Vagina (tissue), 2 donors: Measurements from ENCODE around the gene RASSF10. TPM values are rescaled to one million over a fixed set of nuclear protein-coding genes. Genes with fewer than 3 reads are reported as not detected.
A peak's percentile ranks its signal among the peaks of the same experiment; 100 is the strongest.

Experiments
- DNase-seq, 2 donors: peaks; one replicate each; pipeline ENCODE4 v3.0.0-alpha.2; 2017; ENCODE audit errors: extremely low spot score in 2 of 2
- H3K27ac ChIP-seq: fragments of 200-600 bp; sonication (generic); one replicate; pipeline ENCODE4 v1.5.1; 2019
- H3K27me3 ChIP-seq: fragments of 200-600 bp; sonication (generic); one replicate; pipeline ENCODE4 v1.5.1; 2019
- H3K36me3 ChIP-seq, 2 donors: fragments of 200-600 bp; sonication (generic); one replicate each; pipeline ENCODE4 v1.5.1; 2017 to 2019
- H3K4me1 ChIP-seq: fragments of 200-600 bp; sonication (generic); one replicate; pipeline ENCODE4 v1.5.1; 2019
- H3K4me3 ChIP-seq, 2 donors: fragments of 200-600 bp; sonication (generic); 1 replicate in 1 of 2; 2 replicates in 1 of 2; pipeline ENCODE4 v1.5.1; 2016 to 2019
- H3K9me3 ChIP-seq: fragments of 200-600 bp; sonication (generic); one replicate; pipeline ENCODE4 v1.5.1; 2019
- POLR2A ChIP-seq, 2 donors: fragments of 450-650 bp; IDR thresholded peaks; one replicate each; pipeline ENCODE4 v1.6.1; 2017; ENCODE audit warnings: antibody characterized with exemption in 2 of 2, mild to moderate bottlenecking in 2 of 2, moderate library complexity in 2 of 2
- POLR2AphosphoS5 ChIP-seq, 2 donors: sonication (generic); formaldehyde crosslinking; IDR thresholded peaks; one replicate each; pipeline ENCODE4 v1.9.0; 2017; ENCODE audit warnings: antibody characterized with exemption in 2 of 2, mild to moderate bottlenecking in 2 of 2, low read depth in 1 of 2; ENCODE audit not compliant: insufficient read depth in 1 of 2
- intact Hi-C: fragments of 100-400 bp; cut with DNase I; formaldehyde crosslinking; loops from one replicate; pipeline ENCODE4 v1.15.1; 2023
- total RNA-seq: library from RNA; depleted of rRNA; stranded (reverse); fragments of >200 nt; gene quantifications from one replicate; pipeline ENCODE4 v1.2.3, GENCODE V29; 2016
- TF ChIP-seq, protein P1 (sequence below), 3 experiments: fragments of 450-650 bp in 2 of 3; fragments of 200-600 bp in 1 of 3; sonication (generic) in 1 of 3; IDR thresholded peaks; one replicate each; pipeline ENCODE4 v1.5.1; 2017 to 2019; ENCODE audit warnings: antibody characterized with exemption in 3 of 3, mild to moderate bottlenecking in 2 of 3, moderate library complexity in 2 of 3

The RASSF10 gene
- total RNA-seq, 1 donor from 2014 or later: 3.7 TPM

DNA sequence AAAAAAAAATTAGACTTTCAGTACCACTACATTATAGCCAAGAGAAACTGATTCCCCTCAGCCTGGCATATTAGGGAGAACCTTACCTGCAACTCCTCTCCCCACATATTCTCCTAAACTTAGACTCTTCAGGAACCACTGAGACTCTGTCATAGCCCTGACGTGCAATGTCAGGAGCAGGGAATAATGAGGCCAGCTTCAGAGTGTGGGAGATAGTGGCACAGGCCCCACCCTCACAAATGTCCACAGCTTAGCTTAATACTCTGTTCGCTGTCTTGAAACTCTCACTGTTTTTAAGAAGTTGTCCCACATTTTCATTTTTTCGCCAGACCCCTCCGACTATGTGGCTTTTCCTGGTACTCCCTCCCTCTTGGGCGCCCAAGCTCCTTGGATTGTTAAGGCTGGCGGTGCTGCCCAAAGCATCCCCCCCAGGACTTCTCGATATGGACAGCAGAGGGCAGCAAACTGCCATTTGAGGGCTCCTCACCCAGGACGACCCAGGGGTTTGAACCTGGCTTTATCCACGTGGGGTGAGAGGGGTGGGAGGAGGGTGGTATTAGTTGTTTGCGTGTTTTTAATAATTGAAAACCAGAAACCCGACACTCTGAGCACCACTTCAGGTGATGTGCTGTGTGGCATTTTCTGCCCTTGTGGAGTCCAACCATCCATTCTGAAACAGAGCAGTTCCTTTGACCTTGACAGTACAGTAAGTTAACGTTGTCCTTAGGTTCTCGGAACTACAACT lies 45.2 kb upstream of the RASSF10 start:
- no peak for DNase-seq
- H3K4me1 ChIP-seq: no peaks in the 10 kb centered on the region
- TF ChIP-seq POLR2AphosphoS5 (IDR thresholded peaks at IDR 0.05; ENCODE audit: insufficient read depth in 1 of 2, low read depth in 1 of 2) (no peak), POLR2A (IDR thresholded peaks at IDR 0.05) (no peak)
- TF ChIP-seq, protein P1, sequence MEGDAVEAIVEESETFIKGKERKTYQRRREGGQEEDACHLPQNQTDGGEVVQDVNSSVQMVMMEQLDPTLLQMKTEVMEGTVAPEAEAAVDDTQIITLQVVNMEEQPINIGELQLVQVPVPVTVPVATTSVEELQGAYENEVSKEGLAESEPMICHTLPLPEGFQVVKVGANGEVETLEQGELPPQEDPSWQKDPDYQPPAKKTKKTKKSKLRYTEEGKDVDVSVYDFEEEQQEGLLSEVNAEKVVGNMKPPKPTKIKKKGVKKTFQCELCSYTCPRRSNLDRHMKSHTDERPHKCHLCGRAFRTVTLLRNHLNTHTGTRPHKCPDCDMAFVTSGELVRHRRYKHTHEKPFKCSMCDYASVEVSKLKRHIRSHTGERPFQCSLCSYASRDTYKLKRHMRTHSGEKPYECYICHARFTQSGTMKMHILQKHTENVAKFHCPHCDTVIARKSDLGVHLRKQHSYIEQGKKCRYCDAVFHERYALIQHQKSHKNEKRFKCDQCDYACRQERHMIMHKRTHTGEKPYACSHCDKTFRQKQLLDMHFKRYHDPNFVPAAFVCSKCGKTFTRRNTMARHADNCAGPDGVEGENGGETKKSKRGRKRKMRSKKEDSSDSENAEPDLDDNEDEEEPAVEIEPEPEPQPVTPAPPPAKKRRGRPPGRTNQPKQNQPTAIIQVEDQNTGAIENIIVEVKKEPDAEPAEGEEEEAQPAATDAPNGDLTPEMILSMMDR (IDR thresholded peaks at IDR 0.05): peak; percentile 62 to 90 (median 76)
- no peaks in the 10 kb centered on the region for H3K9me3 ChIP-seq
- H3K36me3 ChIP-seq: no peaks in the 10 kb centered on the region
- H3K27me3 ChIP-seq: no peaks in the 10 kb centered on the region
- no peak overlapping the region for H3K27ac ChIP-seq
- intact Hi-C loops: loop anchor here (10.0 kb wide), 1 partner anchor 381 kb away; no protein-coding TSS in a partner anchor
- H3K4me3 ChIP-seq: no peak overlapping the region

DNA sequence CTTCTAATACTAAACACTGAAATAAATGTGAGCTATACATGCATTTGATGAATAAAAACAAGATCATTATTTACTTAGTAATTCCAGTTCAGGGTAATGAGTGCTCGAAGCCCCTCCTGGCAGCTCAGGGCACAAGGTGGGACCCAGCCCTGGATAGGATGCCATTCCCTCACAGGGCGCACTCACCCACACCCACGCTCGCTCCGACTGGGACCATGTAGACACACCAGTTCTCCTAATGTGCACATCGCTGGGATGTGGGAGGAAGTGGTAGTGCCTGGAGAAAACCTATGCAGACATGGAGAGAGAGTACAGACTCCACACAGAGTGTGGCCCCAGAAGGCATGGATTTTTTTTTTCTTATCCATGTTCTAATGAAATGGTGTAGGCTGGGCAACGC lies 44.5 kb upstream of the RASSF10 start:
- Histone ChIP-seq H3K4me3 (no peak overlapping the region), H3K9me3 (no peaks in the 10 kb centered on the region), H3K27me3 (no peaks in the 10 kb centered on the region), H3K4me1 (no peaks in the 10 kb centered on the region), H3K27ac (no peak overlapping the region), H3K36me3 (no peaks in the 10 kb centered on the region)
- no peak for DNase-seq
- intact Hi-C loops: loop anchor here (10.0 kb wide), 1 partner anchor 380 kb away; no protein-coding TSS in a partner anchor
- TF ChIP-seq, protein P1 (IDR thresholded peaks at IDR 0.05): no peak
- TF ChIP-seq POLR2AphosphoS5 (IDR thresholded peaks at IDR 0.05; ENCODE audit: insufficient read depth in 1 of 2, low read depth in 1 of 2) (no peak), POLR2A (IDR thresholded peaks at IDR 0.05) (no peak)

DNA sequence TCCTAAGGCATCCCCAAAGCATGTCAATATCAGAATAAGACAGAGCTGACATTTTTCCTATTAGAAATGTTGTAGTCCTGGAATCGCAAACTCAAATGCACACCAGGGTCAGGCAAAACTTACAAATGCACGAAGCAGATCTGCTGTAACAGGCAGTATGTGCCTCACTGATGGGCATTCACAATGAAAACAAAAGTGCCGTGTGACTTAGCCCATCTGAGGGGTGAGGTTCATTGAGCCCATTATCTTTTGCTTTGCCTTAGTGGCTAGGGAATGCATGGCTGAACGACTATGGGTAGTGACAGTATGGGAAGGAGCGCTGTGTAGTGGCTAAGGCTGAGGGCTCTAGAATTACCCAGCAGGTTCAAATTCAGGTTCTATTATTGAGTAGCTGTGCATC lies 43.1 kb upstream of the RASSF10 start:
- intact Hi-C loops: loop anchor here (10.0 kb wide), 1 partner anchor 379 kb away; no protein-coding TSS in a partner anchor
- TF ChIP-seq POLR2A (IDR thresholded peaks at IDR 0.05): no peak
- no peak for TF ChIP-seq POLR2AphosphoS5 (IDR thresholded peaks at IDR 0.05; ENCODE audit: insufficient read depth in 1 of 2, low read depth in 1 of 2)
- TF ChIP-seq, protein P1 (IDR thresholded peaks at IDR 0.05): no peak
- Histone ChIP-seq H3K36me3 (no peaks in the 10 kb centered on the region), H3K9me3 (no peaks in the 10 kb centered on the region), H3K4me3 (no peak overlapping the region), H3K27ac (no peak overlapping the region), H3K4me1 (no peaks in the 10 kb centered on the region), H3K27me3 (no peaks in the 10 kb centered on the region)
- DNase-seq: no peak

DNA sequence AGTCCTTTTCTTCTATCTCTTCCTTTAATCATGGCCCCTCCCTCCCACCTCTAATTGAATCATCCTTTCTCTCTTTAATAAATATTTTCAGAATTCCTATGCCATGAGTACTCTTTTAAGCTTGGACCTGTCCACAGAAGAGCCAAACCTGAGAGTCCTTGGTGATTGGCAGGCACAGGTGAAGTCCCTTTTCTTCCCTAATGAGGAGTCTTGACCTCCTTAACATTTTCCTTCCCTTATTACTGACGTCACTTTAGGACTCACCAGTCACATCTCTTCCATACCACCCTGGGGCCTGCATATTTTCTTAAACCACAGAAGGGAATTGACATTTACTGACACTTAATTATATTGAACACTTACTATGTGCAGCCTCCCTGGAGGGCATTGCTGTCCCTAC lies 41.0 kb upstream of the RASSF10 start:
- no peak for TF ChIP-seq POLR2AphosphoS5 (IDR thresholded peaks at IDR 0.05; ENCODE audit: insufficient read depth in 1 of 2, low read depth in 1 of 2)
- no peak for TF ChIP-seq POLR2A (IDR thresholded peaks at IDR 0.05)
- TF ChIP-seq, protein P1 (IDR thresholded peaks at IDR 0.05): no peak
- no peak overlapping the region for H3K27ac ChIP-seq

DNA sequence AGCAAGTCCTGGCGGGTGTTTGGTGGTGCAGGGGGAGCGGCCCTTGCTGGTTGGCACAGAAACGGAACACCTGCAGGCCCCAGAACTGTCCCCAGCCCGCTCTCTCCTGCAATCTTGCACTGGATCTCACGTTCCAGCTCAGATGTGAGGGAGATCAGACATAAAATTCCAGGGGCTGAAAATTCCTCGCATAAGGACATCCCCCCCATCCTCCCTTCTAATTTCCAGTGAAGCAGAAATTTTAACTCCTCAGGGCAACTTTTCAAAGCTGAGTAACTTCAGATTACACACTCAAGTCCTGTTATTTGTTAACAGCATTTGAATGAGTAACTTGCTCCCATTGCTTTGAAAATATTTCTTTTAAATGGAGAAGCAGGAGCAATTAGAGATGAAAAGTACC lies 40.3 kb upstream of the RASSF10 start:
- Histone ChIP-seq H3K9me3 (no peaks in the 10 kb centered on the region), H3K36me3 (no peaks in the 10 kb centered on the region), H3K27me3 (no peaks in the 10 kb centered on the region), H3K4me3 (no peak overlapping the region), H3K27ac (no peak overlapping the region), H3K4me1 (no peaks in the 10 kb centered on the region)
- intact Hi-C loops: loop anchor here (10.0 kb wide), 1 partner anchor 376 kb away; no protein-coding TSS in a partner anchor
- no peak for DNase-seq
- TF ChIP-seq, protein P1 (IDR thresholded peaks at IDR 0.05): no peak
- TF ChIP-seq POLR2AphosphoS5 (IDR thresholded peaks at IDR 0.05; ENCODE audit: insufficient read depth in 1 of 2, low read depth in 1 of 2): no peak
- TF ChIP-seq POLR2A (IDR thresholded peaks at IDR 0.05): no peak

More for the DNA sequence above, 41.0 kb upstream of the RASSF10 start:
- Histone ChIP-seq H3K27me3 (no peaks in the 10 kb centered on the region), H3K9me3 (no peaks in the 10 kb centered on the region), H3K4me1 (no peaks in the 10 kb centered on the region), H3K4me3 (no peak overlapping the region), H3K36me3 (no peaks in the 10 kb centered on the region)
- intact Hi-C loops: loop anchor here (10.0 kb wide), 1 partner anchor 377 kb away; no protein-coding TSS in a partner anchor
- DNase-seq: no peak
